ENCODE data around the gene PLCL2.

Gene PLCL2

DNA sequence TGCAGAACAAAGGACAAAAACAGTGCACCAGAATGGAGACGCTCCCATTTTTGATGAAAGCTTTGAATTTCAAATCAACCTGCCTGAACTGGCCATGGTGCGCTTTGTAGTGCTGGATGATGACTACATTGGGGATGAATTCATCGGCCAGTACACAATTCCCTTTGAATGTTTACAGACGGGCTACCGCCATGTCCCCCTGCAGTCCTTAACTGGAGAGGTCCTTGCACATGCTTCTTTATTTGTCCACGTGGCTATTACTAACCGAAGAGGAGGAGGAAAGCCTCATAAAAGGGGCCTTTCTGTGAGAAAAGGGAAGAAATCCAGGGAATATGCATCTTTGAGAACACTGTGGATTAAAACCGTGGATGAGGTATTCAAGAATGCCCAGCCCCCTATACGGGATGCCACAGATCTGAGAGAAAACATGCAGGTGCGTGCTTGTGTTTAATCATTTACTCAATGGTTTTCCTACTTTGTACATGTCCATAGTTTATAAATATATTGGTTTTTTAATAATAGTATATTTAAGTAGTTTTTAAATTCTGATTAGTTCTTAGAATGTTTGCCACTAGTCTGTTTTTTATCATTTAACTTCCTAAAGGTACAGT is 127.1 kb downstream of the PLCL2 start:
- DNase-seq (ENCODE audit: low spot score) = no peak

DNA sequence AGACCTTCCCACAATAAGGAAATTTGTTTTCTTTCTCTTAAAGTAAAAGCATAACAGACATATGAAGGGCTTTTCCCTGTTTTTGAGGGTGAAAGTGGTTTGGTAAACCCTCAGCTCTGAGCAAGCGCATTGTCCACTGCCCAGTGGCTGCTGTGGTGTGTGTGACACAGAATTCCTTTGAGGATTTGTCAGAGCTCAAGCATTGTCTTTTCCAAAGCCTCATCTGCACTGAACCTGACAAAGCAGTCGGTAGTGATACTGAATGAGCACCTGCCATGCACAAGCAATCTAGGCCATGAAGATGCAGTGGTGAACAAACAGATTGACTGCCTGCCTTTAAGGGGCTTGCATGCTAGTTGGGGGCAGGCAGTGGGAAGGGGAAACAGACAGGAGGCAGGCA is 128.3 kb downstream of the PLCL2 start:
- no peak for DNase-seq (ENCODE audit: low spot score)

DNA sequence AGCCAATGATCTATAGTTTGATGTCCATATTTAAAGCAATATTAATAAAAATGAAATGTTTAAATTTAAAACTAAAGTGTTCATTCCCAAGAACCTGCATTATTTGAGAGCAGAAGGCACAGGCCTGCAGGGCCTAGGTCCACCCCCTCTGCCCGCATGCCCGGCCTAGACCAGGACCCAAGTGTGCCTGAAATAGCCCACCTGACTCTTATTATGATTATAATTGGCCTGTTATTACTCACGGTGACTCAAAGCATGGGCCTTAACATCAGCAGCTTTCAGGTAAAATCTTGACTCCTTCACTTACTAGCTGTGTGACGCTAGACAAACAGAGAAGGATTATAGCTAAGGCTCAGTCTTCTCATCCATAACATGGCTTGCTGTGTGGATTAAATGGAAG is 128.8 kb downstream of the PLCL2 start:
- DNase-seq (ENCODE audit: low spot score) = no peak

GRCh38 chr3:17014284-17014683 is 129.5 kb downstream of the PLCL2 start:
- no peak for DNase-seq (ENCODE audit: low spot score)

GRCh38 chr3:17014709-17015108 is 130.0 kb downstream of the PLCL2 start:
- no peak for DNase-seq (ENCODE audit: low spot score)

DNA sequence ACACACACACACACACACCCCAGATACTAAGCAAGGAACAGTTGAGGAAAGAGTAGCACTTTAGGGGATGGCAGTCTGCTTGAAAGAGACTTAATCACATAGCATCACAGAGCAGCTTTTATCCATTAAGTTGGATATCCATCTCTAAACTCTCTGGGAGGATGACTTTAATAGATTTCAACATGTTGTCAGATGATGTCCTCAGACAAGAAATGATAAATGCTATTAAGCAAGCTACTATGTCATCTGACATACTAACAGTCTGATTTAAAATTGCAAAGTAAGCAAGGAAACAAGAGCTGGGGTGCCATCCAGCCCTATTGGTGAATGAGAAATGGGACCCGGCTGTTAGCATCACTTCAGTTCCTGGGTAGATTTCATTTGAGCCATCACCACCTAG is 136.9 kb downstream of the PLCL2 start:
- DNase-seq (ENCODE audit: low spot score) = no peak

- no peak for DNase-seq (ENCODE audit: low spot score)
Observed at GRCh38 chr3:17023006-17023664, 138.4 kb downstream of the PLCL2 start.

DNA sequence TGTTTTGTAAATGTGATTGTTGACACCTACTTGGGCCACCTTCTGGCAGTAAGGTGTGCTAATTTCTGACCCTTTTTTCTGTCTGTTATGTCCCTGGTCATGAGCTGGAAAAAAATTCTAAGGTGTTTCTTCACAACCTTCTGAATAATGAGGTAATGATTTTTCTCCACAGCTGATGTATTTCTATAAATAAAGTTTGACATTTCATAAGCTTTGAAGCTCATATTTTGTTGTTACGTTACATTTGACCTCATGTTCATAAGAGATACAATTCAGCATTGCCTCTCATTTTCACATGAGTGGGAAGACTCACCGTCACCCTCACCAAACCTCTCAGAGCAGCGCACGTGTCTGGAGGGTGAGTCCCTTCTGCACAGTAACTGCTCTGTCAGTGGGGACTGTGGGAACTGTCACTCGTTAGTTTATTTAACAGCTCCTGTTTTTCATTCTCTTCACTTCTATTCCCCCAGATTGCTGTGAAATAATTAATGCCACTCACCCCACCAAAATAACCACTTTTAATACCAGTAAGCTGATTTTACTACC is 140.9 kb downstream of the PLCL2 start:
- no peak for DNase-seq (ENCODE audit: low spot score)

GRCh38 chr3:17027318-17027717 is 142.6 kb downstream of the PLCL2 start:
- DNase-seq (ENCODE audit: low spot score) = no peak

DNA sequence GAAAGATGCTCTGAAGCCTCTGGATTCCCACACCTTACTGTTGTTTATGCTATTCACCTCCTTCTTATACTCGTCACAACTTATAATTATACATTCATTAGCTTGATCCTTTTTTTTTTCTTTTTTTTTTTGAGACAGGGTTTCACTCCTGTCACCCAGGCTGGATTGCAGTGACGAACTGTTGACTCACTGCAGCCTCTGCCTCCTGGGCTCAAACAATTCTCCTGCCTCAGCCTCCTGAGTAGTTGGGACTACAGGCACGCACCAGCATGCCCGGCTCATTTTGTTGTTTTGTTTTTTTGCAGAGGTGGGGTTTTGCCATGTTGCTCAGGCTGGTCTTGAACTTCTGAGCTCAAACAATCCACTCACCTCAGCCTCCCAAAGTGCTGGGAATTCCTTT is 143.6 kb downstream of the PLCL2 start:
- DNase-seq (ENCODE audit: low spot score) = no peak

DNA sequence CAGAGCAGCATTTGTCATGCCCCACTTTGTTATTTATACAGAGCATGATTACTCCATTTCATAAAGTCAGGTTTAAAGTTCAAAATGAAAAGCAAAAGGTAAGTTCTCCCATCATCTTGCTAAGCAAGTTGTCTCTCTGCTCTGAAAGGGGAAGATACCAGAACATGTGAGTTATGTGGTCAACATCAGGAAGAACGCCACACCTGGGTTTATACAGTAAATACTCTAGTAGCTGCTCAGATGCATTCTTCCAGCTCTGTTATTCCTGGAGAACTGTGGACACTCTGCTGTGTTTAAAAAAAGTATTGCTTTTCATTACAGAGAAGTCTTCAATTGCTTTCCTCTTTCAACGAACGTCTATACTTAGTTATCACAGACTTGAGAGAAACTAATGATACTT is 145.7 kb downstream of the PLCL2 start:
- no peak for DNase-seq (ENCODE audit: low spot score)

DNA sequence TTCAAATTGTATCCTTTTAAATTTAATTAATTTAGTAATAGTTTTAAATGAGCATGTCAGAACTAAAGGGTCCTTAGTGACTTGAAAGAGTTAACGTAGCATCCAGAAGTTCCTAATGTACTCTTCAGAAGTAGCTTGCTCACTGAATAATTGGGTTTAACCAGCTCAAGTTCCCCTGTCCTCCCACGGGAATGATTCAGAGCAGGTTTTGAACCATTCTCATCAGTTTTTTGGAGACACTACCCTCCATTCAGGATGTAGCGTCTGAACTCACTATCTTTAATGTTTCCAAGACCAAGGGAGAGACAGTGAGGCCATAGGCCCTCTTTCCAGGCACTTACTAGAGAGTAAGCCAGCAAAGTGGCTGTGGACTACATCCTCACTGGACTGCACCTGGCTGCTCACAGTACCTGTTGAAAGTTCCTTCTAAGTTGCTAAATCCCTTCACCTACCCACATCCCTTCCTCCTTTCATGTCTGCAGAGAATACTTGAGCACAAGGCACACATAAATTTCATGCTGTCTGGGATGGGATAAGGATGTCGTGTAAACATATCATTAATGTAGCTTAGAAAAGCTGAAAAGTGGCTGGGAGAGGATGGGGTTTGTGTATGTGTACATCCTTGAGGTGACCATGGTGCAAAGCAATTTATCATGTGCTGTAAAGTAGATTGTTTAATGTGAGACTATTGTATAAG is 146.3 kb downstream of the PLCL2 start:
- DNase-seq (ENCODE audit: low spot score) = no peak

GRCh38 chr3:17032407-17033034 is 147.8 kb downstream of the PLCL2 start:
- peak; percentile 44 for DNase-seq (ENCODE audit: low spot score)

GRCh38 chr3:17033516-17034168 is 148.9 kb downstream of the PLCL2 start:
- no peak for DNase-seq (ENCODE audit: low spot score)

DNA sequence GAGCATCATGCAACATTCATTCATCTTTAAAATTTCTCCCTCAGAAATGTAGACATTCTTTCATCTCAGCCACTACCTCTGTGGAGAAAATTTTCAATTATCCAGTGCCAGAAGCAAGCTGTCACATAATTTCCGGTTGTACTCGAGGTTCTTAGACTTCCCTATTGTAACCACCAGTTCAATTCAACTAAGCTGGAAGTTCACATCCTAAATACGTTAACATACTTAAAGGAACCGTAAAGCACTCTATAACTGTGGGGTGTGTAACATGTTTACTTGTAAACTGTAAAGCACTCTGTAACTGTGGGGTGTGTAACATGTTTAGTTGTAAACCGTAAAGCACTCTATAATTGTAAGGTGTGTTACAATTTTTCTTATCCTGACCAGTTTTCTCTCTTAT is 150.3 kb downstream of the PLCL2 start:
- no peak for DNase-seq (ENCODE audit: low spot score)

DNA sequence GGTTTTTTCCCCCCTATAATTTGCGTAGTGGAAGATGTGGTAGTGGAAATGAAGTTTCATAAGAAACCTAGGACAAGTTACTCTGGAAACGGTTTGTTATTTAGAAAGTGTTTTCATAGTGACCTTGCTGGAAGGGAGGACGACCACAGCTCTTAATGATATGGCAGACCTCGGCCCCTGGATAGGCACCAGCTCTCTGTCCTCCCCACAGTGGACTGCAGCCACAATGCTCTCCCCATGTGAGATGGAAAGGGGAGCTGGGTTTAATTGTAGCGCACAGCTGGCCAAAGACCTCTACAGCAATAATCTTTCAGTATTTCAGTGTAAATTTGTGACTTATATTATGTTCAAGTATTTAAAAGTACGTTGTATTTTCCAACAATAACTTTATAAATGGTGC is 151.2 kb downstream of the PLCL2 start:
- no peak for DNase-seq (ENCODE audit: low spot score)

- DNase-seq (ENCODE audit: low spot score) = no peak
Observed at GRCh38 chr3:17038141-17038540, 153.4 kb downstream of the PLCL2 start.

DNA sequence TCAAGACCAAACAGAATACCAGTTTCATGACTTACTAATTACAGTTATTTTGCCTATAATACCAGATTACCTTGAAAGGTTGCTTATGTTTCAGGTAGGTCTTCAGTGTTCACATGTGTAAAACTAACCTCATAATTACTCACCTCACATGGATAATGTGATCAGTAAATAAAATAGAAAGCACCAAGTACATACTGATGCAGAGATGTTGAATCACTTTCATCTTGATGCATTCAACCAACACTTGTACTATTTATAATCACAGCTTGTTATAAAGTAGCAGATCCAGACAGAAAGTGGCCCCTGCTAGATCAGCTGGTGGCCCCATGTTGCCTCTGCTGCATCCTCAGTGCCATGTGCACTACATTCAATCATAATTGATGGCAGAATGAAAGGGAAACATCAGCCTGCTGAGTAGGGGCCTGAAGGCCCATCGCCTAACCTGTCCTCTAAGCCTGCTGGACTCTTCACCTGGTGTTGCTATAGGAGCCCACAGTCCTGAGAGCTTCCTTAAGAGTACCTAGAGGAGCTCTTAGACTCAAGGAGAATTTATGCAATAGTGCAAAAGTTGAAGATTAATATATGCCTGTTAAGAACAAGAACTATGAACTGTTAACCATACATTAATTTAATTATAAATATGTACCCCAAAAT is 154.3 kb downstream of the PLCL2 start:
- no peak for DNase-seq (ENCODE audit: low spot score)

DNA sequence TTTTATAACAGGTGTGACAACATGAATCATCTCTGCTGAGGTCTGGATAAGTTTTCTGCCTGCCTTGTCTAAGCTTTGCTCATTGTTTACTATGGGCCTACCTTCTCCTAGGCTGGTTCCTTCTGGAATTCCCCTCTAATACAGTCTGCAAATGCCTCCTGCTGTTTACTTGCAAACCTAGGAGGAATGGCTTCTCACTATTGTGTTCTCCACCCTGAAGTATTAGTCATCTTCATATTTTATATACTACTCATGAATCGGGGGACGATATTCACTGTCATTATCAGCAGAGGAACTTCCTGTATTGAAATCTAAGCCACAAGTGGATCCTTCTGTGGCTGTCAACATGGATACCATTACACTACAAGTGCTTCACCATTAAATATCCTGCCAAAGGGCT is 154.8 kb downstream of the PLCL2 start:
- DNase-seq (ENCODE audit: low spot score) = peak; percentile 74

DNA sequence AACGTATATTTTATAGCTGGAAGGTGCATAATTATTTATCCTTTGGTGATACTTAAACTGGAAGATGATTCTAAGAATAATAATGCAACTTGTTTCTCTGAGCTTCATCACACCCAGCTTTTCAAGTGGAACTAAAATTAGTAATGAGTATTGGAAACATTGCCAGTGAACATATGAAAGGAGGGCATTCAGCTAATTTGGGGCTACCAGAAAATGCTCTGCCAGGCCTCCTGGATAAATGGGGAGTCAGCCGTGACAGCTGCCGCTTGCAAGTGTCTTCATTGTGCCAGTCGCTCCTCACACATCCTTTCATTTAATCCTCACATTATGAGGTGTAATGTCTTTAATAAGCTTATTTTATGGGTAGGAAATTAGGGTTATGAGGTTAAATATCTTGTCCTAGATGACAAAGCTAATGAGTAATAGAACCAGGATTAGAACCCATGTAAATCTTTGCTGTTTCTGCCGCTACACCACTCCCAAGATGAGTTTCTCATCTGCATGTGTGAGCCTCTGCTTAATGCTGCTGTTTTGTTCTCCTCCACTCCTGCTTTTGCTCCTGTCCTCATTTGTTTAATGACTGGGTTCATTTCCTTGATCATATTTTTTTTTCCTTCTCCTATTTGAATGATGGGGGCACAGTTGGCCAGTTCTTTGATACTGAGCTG is 155.7 kb downstream of the PLCL2 start:
- no peak for DNase-seq (ENCODE audit: low spot score)

DNA sequence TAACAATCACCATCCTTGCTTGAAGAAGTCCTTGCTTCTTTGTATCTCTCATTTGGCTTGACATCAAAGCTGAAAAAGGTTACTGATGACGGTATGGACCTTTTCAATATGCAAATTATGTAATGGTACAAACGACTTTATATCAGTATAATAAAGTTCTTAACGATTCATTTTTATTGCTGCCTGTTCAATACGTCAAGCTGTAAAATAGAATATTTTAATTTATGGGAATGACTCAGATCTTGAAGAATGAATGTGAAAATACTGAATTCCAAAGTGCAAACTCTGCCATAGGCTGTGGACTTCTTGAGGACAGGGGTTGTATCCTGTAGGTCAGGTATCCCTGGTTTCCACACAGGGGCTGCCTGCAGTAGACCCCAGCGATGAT is 156.2 kb downstream of the PLCL2 start:
- DNase-seq (ENCODE audit: low spot score) = no peak
